Effector memory CD8-positive, alpha-beta T cell (primary cell): Measurements from ENCODE around the gene INCENP.

Experiments
- ATAC-seq: fragments of 150-1000 bp; cut with Tn5 transposase; replicated peaks from 2 replicates; pipeline ENCODE4 v1.10.0; 2021; ENCODE audit warnings: mild to moderate bottlenecking, moderate library complexity
- DNase-seq, 3 experiments: peaks; one replicate each; pipeline ENCODE4 v3.0.0; 2021
- H3K27ac Mint-ChIP-seq, 2 donors: one replicate each; pipeline ENCODE4 v1.8.0; 2022; ENCODE audit warnings: mild to moderate bottlenecking in 2 of 2, mixed read lengths in 2 of 2, moderate library complexity in 2 of 2
- H3K27me3 Mint-ChIP-seq, 2 donors: one replicate each; pipeline ENCODE4 v1.8.0; 2022; ENCODE audit warnings: mixed read lengths in 2 of 2
- H3K36me3 Mint-ChIP-seq: one replicate; pipeline ENCODE4 v1.8.0; 2022; ENCODE audit warnings: mild to moderate bottlenecking, moderate library complexity, mixed read lengths; ENCODE audit not compliant: insufficient read depth
- H3K4me1 Mint-ChIP-seq, 2 donors: one replicate each; pipeline ENCODE4 v1.8.0; 2022; ENCODE audit warnings: low read depth in 2 of 2, mixed read lengths in 2 of 2
- H3K4me3 Mint-ChIP-seq, 2 donors: one replicate each; pipeline ENCODE4 v1.8.0; 2022; ENCODE audit warnings: mild to moderate bottlenecking in 2 of 2, mixed read lengths in 2 of 2, moderate library complexity in 2 of 2
- H3K9me3 Mint-ChIP-seq, 2 donors: one replicate each; pipeline ENCODE4 v1.8.0; 2022; ENCODE audit warnings: mixed read lengths in 2 of 2

The INCENP gene

DNA sequence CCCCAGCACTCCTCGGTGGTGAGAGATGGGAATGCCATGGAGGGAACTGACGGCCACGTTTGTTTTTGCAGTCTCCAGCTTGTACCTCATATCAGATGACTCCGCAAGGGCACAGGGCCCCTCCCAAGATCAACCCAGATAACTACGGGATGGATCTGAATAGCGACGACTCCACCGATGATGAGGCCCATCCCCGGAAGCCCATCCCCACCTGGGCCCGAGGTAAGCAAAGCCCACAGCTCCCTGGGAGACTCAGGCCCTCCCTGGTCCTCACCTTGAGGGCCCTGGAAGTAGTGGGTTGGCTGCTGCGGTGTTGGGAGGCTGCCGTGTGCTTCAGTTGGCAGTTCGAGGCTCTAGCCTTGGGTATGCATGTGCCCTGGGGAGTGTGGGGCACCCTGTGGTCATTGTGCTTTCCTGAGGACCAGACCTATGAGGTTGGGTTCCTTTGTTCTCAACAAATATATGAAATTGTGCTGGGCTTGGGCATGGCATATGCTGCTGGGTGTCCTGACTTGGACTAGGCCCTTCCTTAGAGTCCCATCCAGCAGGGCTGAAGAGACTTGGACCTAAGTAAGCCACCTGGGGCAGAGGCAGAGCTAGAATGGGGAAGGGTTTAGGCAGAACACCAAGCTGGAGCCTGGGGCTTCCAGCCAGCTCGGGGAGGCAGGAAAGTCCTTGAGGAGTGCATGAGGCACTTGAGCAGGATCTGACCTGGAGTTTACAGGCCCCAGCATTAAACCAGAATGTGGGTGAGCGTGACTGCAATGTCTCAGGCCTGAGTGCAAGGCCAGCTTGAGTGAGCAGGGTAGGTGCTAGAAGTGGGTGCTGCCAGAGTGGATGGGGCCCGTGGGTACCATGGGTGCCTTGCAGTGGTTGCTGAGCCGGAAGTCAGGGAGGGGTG is 26.4 kb downstream of the INCENP start:
- Mint-ChIP-seq H3K9me3 (no peaks in the 10 kb centered on the region), H3K4me1 (no peaks in the 10 kb centered on the region), H3K36me3 (peaks cover 19% of the 10 kb centered on the region), H3K27ac (peak overlapping the region in 1 of 2 donors; percentile 30), H3K27me3 (no peaks in the 10 kb centered on the region), H3K4me3 (no peak overlapping the region)
- ATAC-seq (no peak), DNase-seq (no peak)

DNA sequence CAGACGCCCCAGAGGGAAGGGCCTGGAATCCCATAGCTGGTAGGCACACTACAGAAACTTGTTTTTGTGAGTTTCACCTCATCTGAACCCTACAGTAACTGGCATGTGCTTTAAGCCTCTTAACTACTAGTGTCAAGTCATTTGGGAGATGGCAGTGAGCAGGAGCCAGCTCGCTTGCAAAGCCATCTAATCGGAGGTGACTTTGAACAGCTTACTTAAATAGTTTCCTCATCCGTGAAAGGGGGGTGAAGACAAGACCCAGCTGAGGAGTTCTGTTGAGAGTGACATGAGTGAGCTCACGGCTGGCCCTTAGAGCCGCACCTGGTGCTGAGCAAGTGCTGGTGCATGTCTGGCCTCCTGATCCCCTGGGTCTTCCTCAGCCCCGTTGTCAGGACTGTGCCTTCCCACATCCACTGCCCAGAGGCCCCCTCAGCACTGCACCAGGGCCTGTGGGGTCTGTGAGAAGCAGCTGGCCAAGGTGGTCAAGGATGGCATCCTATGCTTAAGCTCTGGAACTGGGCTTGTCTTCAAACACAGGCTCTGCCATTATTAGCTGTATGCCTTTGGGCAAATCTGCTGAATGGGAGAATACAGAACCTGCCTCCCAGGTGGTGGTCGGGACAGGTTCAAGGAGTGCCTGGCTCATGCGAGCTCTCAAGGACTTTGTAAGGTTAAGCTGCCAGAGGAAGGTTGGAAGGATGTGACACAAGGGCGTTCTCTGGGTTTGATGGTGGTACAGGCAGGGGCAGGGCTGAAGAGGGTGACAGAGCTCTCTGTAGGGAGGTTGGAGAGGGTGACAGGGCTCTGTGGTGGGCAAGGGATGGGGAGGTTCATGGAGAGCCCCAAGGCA is 27.3 kb downstream of the INCENP start:
- Mint-ChIP-seq H3K4me1 (no peaks in the 10 kb centered on the region), H3K36me3 (peaks cover 15% of the 10 kb centered on the region), H3K27ac (peak overlapping the region in 1 of 2 donors; percentile 30), H3K9me3 (no peaks in the 10 kb centered on the region), H3K4me3 (no peak overlapping the region), H3K27me3 (no peaks in the 10 kb centered on the region)
- no peak for ATAC-seq
- DNase-seq: no peak

- ATAC-seq (no peak), DNase-seq (no peak)
- H3K4me1 Mint-ChIP-seq: no peaks in the 10 kb centered on the region
- no peaks in the 10 kb centered on the region for H3K27me3 Mint-ChIP-seq
- H3K27ac Mint-ChIP-seq: no peak overlapping the region
- H3K4me3 Mint-ChIP-seq: no peak overlapping the region
- H3K9me3 Mint-ChIP-seq: no peaks in the 10 kb centered on the region
- peaks cover 13% of the 10 kb centered on the region for H3K36me3 Mint-ChIP-seq
Observed at GRCh38 chr11:62151737-62152102, 27.9 kb downstream of the INCENP start.

- Mint-ChIP-seq H3K36me3 (peaks cover 13% of the 10 kb centered on the region), H3K27ac (no peak overlapping the region), H3K4me3 (no peak overlapping the region), H3K27me3 (no peaks in the 10 kb centered on the region), H3K4me1 (no peaks in the 10 kb centered on the region), H3K9me3 (no peaks in the 10 kb centered on the region)
- no peak for DNase-seq
- ATAC-seq: no peak
Observed at GRCh38 chr11:62152245-62153086, 28.7 kb downstream of the INCENP start.

DNA sequence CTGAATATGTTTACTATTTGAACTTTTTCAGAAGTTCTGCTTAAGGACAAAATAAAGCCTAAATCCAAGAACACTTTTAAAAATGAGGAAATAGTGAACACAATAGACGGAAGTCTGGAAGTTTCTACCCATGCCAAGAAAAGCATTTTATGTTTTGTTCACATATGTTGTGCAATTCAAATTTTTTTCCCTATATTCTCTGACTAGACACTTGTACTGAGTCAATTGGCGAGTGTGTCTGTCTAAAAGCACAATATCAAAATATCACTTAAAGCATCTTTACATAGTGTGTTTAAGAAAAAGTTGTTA is 29.2 kb downstream of the INCENP start:
- ATAC-seq (no peak), DNase-seq (no peak)
- no peaks in the 10 kb centered on the region for H3K27me3 Mint-ChIP-seq
- no peaks in the 10 kb centered on the region for H3K9me3 Mint-ChIP-seq
- H3K27ac Mint-ChIP-seq: no peak overlapping the region
- no peaks in the 10 kb centered on the region for H3K4me1 Mint-ChIP-seq
- no peak overlapping the region for H3K4me3 Mint-ChIP-seq
- H3K36me3 Mint-ChIP-seq: peaks cover 12% of the 10 kb centered on the region

- Mint-ChIP-seq H3K36me3 (peaks cover 8% of the 10 kb centered on the region), H3K9me3 (no peaks in the 10 kb centered on the region), H3K4me1 (no peaks in the 10 kb centered on the region), H3K27ac (no peak overlapping the region), H3K4me3 (no peak overlapping the region), H3K27me3 (peaks cover 0 to 2% of the 10 kb centered on the region in 2 donors)
- ATAC-seq: no peak
- no peak for DNase-seq
Observed at GRCh38 chr11:62153617-62154016, 29.8 kb downstream of the INCENP start.

GRCh38 chr11:62157603-62158002 is 33.8 kb downstream of the INCENP start:
- no peak for DNase-seq
- ATAC-seq: no peak
- Mint-ChIP-seq H3K36me3 (no peaks in the 10 kb centered on the region), H3K4me3 (no peak overlapping the region), H3K27ac (no peak overlapping the region), H3K27me3 (peaks cover 28 to 42% of the 10 kb centered on the region in 2 donors), H3K9me3 (no peaks in the 10 kb centered on the region), H3K4me1 (no peaks in the 10 kb centered on the region)

GRCh38 chr11:62166371-62166770 is 42.6 kb downstream of the INCENP start:
- ATAC-seq: no peak
- H3K27me3 Mint-ChIP-seq: peaks cover 43 to 90% of the 10 kb centered on the region in 2 donors
- peaks cover 2% of the 10 kb centered on the region in 2 donors for H3K4me1 Mint-ChIP-seq
- no peak overlapping the region for H3K4me3 Mint-ChIP-seq
- H3K27ac Mint-ChIP-seq: no peak overlapping the region
- peaks cover 3% of the 10 kb centered on the region for H3K36me3 Mint-ChIP-seq
- DNase-seq: no peak
- no peaks in the 10 kb centered on the region for H3K9me3 Mint-ChIP-seq

DNA sequence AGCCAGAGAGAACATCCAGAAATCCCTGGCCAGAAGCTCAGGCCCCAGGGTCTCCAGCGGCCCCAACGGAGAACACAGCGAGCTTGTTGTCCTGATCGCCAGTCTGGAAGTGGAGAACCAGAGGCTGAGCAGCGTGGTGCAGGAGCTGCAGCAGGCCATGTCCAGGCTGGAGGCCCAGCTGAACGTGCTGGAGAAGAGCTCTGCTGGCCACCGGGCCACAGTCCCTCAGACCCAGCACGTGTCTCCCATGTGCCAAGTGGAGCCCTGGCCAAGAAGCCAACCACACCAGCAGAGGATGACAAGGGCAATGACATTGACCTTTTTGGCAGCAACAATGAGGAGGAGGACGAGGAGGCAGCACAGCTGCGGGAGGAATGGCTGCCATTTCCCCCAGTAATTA is 45.6 kb downstream of the INCENP start:
- H3K4me3 Mint-ChIP-seq: no peak overlapping the region
- peaks cover 3 to 4% of the 10 kb centered on the region in 2 donors for H3K4me1 Mint-ChIP-seq
- H3K9me3 Mint-ChIP-seq: no peaks in the 10 kb centered on the region
- ATAC-seq: no peak
- no peak for DNase-seq
- H3K27me3 Mint-ChIP-seq: peaks cover 59 to 84% of the 10 kb centered on the region in 2 donors
- no peak overlapping the region for H3K27ac Mint-ChIP-seq
- H3K36me3 Mint-ChIP-seq: peaks cover 3% of the 10 kb centered on the region

GRCh38 chr11:62169935-62170334 is 46.1 kb downstream of the INCENP start:
- DNase-seq: no peak
- Mint-ChIP-seq H3K9me3 (no peaks in the 10 kb centered on the region), H3K4me3 (no peak overlapping the region), H3K27ac (no peak overlapping the region), H3K4me1 (peaks cover 3 to 4% of the 10 kb centered on the region in 2 donors), H3K36me3 (no peaks in the 10 kb centered on the region), H3K27me3 (peaks cover 63 to 84% of the 10 kb centered on the region in 2 donors)
- ATAC-seq: no peak

- Mint-ChIP-seq H3K27ac (no peak overlapping the region), H3K9me3 (no peaks in the 10 kb centered on the region), H3K4me3 (no peak overlapping the region), H3K36me3 (no peaks in the 10 kb centered on the region), H3K27me3 (peaks cover 69 to 82% of the 10 kb centered on the region in 2 donors), H3K4me1 (peaks cover 3 to 4% of the 10 kb centered on the region in 2 donors)
- DNase-seq (peak; percentile 66 to 78 (median 73)), ATAC-seq (peak; percentile 77)
Observed at GRCh38 chr11:62171261-62171723, 47.5 kb downstream of the INCENP start.

- Mint-ChIP-seq H3K36me3 (no peaks in the 10 kb centered on the region), H3K27ac (no peak overlapping the region), H3K27me3 (peaks cover 79% of the 10 kb centered on the region in 2 donors), H3K9me3 (no peaks in the 10 kb centered on the region), H3K4me3 (no peak overlapping the region), H3K4me1 (peaks cover 3 to 4% of the 10 kb centered on the region in 2 donors)
- ATAC-seq (no peak), DNase-seq (no peak)
Observed at GRCh38 chr11:62172294-62172693, 48.5 kb downstream of the INCENP start.

DNA sequence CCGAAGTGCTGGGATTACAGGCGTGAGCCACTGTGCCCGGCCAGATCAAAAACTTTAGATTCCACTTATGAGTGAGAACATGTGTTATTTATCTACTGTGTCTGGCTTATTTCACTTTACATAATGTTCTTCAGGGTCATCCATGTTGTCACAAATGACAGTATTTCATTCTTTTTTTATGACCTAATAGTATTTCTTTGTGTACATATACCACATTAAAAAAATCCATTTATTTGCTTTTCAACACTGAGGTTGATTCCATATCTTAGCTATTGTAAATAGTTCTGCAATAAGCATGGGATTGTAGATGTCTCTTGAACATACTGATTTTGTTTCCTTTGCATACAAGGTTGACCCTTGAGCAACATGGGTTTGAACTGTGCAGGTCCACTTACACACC is 53.0 kb downstream of the INCENP start:
- Mint-ChIP-seq H3K9me3 (no peaks in the 10 kb centered on the region), H3K27ac (no peak overlapping the region), H3K4me1 (no peaks in the 10 kb centered on the region), H3K27me3 (peaks cover 43 to 48% of the 10 kb centered on the region in 2 donors), H3K36me3 (no peaks in the 10 kb centered on the region), H3K4me3 (no peak overlapping the region)
- DNase-seq (no peak), ATAC-seq (no peak)
